ENCODE results near the gene FFAR1. TPM values are rescaled to one million over a fixed set of nuclear protein-coding genes. Genes with fewer than 3 reads are reported as not detected.

Gene FFAR1
- total and polyA plus RNA-seq, 2 donors (not counting 3 experiments of a cell fraction or from before 2014, with no cell fraction given), result not detected

DNA sequence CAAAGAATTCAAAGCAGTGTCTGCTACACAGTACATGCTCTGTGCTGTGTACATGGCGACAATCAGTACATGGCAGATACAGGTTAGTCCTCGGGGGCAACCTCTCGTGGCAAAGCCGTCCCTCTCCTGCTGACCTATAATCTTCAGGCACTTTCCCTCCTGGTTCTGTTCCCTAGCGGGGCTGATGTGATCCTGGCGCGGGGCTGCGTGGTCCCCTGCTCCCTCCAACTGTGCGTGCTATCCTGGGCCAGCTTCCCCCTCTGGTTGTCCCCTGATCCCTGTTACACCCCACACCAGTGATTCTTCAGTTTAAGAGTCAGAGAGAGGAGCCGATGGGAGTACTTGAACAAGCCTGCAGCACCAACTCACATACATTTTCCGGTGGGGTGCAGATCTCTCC is 43.7 kb upstream of the FFAR1 start:
- FAIRE-seq, result no peak
- no peak overlapping the region for H3K4me3 ChIP-seq (replicated peaks in 1 of 3; ENCODE audit: insufficient read depth in 1 of 3, low read depth in 1 of 3, low read length in 3 of 3)
- no peaks in the 10 kb centered on the region for H3K36me3 ChIP-seq (ENCODE audit: control insufficient read depth in 2 of 2, extremely low read depth in 1 of 2, insufficient read depth in 2 of 2, low read length in 2 of 2)
- no peaks in the 10 kb centered on the region for H3K9me1 ChIP-seq (replicated peaks; ENCODE audit: control insufficient read depth, extremely low read depth, insufficient read depth, low read length)
- dilution Hi-C loops (cut with MboI; ENCODE audit: extremely low pct_ligation_motif_present, low sequenced_read_pairs), result no loop called here
- H3K4me1 ChIP-seq (ENCODE audit: control insufficient read depth, extremely low read depth, insufficient read depth, low read length), result no peaks in the 10 kb centered on the region
- no peaks in the 10 kb centered on the region for H4K20me1 ChIP-seq (replicated peaks; ENCODE audit: control insufficient read depth, extremely low read depth, insufficient read depth, low read length)
- no peak for DNase-seq (ENCODE audit: low read depth, low spot score)
- H3K27me3 ChIP-seq (ENCODE audit: control insufficient read depth in 2 of 2, insufficient read depth in 2 of 2, low read length in 2 of 2), result no peaks in the 10 kb centered on the region
- no peaks in the 10 kb centered on the region for H3K9me3 ChIP-seq (replicated peaks; ENCODE audit: control insufficient read depth, insufficient read depth, low read length)
- H3K4me2 ChIP-seq (ENCODE audit: insufficient read depth, low read length), result no peak overlapping the region
- no peaks in the 10 kb centered on the region for H3K79me2 ChIP-seq (ENCODE audit: control insufficient read depth, insufficient read depth, low read length)
- no TSS peak for BruUV-seq (replicated peaks)
- TF ChIP-seq POLR2A (IDR thresholded peaks at IDR 0.05; ENCODE audit: low read depth, low read length) (no peak), FOS (IDR thresholded peaks at IDR 0.05; ENCODE audit: borderline replicate concordance, insufficient read depth, low read length) (no peak), EZH2 (IDR thresholded peaks at IDR 0.05; ENCODE audit: borderline replicate concordance, low read depth, low read length, severe bottlenecking) (no peak), GATA2 (IDR thresholded peaks at IDR 0.05; ENCODE audit: insufficient read depth, insufficient read length, low read depth, low read length) (no peak), POLR2AphosphoS5 (IDR thresholded peaks at IDR 0.05; ENCODE audit: insufficient read depth, low read depth, low read length) (no peak), CTCF (IDR thresholded peaks at IDR 0.05; ENCODE audit: extremely low read depth in 1 of 2, insufficient read depth in 1 of 2, low read depth in 1 of 2, low read length in 2 of 2) (no peak), JUN (IDR thresholded peaks at IDR 0.05; ENCODE audit: borderline replicate concordance, insufficient read depth, insufficient read length, low read depth) (no peak), MYC (IDR thresholded peaks at IDR 0.05; ENCODE audit: low read depth, low read length) (no peak)
- TF ChIP-seq, protein P1, sequence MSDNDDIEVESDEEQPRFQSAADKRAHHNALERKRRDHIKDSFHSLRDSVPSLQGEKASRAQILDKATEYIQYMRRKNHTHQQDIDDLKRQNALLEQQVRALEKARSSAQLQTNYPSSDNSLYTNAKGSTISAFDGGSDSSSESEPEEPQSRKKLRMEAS (IDR thresholded peaks at IDR 0.05; ENCODE audit: insufficient read depth, insufficient read length), result no peak
- POLR2A ChIA-PET, result no interaction called here
- CTCF ChIA-PET, result interaction anchor here (1.0 kb wide), 1 partner anchor 11 kb away, joined by 4 read pairs; no protein-coding TSS in a partner anchor
- H2AFZ ChIP-seq (ENCODE audit: low read depth, low read length), result no peak overlapping the region
- intact Hi-C loops (cut with micrococcal nuclease), result no loop called here
- H3K9ac ChIP-seq (replicated peaks; ENCODE audit: extremely low read depth, insufficient read depth, low read length), result no peak overlapping the region
- H3K27ac ChIP-seq (ENCODE audit: insufficient read depth, low read depth, low read length), result no peak overlapping the region
